ENCODE data around the gene BRICD5.
A peak's percentile ranks its signal among the peaks of the same experiment; 100 is the strongest.

BRICD5 gene

GRCh38 chr16:2179107-2179501 is 31.6 kb downstream of the BRICD5 start:
- no peak for DNase-seq

DNA sequence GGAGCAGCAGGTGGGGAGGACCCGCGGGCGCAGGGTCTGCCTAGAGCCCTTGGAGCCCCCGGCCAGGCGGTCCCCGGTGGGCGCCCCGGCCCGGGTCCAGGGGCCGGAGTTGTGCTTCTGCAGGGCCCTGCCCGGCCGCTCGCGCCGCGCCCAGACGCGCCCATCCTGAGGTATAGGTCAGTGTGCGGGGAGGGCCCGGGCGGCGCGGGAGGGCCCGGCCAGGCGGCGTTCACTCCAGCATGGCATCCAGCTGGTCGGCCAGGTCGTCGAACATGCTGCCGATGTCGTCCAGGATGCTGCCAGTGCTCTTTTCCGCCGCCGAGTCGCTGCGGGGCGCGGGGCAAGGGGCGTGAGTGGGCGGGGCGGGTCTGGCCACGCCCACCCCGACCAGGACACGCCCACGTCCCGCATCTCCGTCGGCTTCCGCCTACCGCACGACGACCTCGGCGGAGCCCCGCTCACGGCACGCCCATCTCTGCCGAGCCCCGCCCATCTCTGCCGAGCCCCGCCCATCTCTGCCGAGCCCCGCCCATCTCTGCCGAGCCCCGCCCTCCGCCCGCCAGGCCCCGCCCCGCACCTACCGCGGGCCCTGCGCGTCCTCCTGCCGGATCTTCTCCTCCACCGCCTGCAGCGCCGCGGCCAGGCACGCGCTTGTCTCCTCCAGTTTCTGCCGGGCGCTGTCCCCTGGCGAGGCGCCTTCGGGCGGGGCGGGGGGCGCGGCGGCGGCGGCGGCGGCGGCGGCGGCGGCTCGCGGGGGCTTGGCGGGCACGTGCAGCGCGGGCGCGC is 32.1 kb downstream of the BRICD5 start:
- DNase-seq = peak; percentile 46

DNA sequence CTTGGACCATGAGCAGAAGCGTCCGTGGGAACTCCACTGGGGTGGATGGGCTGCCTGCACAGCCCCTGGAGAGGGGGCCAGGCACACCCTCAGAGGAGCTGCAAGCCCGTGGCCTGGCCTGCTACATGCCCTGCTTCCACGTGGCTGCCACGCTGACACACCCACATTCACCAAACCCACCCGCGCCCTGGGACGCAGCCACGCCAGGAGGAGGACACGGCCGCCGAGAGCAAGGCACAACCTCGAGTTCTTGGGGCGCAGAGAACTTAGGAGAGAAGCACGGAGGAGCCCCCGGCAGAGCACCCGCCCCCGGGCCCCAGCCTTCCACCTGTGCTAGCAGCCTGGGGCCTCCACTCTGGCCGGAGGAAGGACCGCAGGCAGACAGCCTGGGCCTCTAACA is 33.1 kb downstream of the BRICD5 start:
- no peak for DNase-seq

- DNase-seq = no peak
These were observed 33.6 kb downstream of the BRICD5 start for GRCh38 chr16:2177101-2177500.

GRCh38 chr16:2176047-2176446 is 34.6 kb downstream of the BRICD5 start:
- DNase-seq = no peak

DNA sequence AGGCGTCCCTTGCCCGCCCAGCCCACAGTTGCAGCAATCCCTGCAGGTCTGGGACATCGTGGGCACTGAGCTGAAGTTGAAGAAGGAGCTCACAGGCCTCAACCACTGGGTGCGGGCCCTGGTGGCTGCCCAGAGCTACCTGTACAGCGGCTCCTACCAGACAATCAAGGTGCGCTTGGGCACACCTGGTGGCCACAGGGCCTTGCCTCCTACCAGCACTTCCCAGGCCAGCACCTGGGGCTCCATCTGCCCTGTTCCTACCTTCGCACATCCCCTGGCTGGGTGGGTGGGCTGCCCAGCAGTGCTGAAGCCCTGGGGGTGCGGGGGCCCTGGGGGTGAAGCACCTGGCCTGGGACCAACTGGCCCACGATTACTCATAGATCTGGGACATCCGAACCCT is 35.2 kb downstream of the BRICD5 start:
- no peak for DNase-seq

GRCh38 chr16:2174396-2175131 is 36.1 kb downstream of the BRICD5 start:
- DNase-seq = no peak

- DNase-seq = no peak
These were observed 36.7 kb downstream of the BRICD5 start for GRCh38 chr16:2173916-2174315.

DNA sequence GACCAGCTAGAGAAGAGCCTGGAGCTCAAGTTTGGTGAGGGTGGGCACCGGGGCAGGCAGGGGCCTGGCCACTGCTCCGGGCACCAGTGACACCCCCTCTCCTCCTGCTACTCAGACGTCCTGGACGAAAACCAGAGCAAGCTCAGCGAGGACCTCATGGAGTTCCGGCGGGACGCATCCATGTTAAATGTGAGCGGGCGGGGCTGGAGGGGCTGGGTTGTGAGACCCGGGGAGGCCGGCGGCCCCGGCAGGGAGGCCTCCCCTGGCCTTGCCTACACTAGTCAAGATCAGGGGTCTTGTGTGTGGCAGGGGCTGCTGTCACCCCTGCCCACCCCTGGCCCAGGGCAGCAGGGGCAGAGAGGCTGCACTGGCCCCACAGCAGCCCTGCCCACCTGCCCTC is 37.3 kb downstream of the BRICD5 start:
- no peak for DNase-seq

- no peak for DNase-seq
These were observed 37.9 kb downstream of the BRICD5 start for GRCh38 chr16:2172688-2173335.

DNA sequence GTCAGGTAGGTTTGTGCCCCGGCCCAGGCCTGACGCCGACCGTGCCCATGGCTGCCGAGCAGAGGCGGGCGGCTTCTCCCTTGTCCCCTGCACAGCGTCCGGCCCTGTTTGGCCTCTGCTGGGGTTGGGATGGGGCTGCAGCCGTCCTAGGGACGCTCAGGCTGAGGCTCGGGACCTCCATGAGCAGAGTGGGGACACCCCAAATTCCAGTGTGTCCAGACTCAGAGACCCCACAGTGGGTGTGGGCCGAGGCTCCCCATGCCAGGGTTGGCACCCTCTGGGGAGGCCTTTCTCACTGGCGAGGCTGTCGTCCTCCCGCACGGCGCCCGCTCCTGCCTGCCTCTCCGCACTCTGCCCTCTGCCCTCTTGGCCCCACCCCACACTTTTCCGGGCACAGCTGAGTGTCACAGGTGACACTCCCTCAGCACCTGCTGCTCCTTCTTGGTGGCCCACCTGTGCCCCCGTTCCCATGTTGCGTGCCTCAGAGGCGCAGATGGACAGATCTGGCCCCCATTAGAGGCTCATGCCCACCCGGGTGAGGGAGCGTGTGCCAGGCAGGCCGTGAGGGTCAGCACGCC is 39.0 kb downstream of the BRICD5 start:
- DNase-seq = no peak

DNA sequence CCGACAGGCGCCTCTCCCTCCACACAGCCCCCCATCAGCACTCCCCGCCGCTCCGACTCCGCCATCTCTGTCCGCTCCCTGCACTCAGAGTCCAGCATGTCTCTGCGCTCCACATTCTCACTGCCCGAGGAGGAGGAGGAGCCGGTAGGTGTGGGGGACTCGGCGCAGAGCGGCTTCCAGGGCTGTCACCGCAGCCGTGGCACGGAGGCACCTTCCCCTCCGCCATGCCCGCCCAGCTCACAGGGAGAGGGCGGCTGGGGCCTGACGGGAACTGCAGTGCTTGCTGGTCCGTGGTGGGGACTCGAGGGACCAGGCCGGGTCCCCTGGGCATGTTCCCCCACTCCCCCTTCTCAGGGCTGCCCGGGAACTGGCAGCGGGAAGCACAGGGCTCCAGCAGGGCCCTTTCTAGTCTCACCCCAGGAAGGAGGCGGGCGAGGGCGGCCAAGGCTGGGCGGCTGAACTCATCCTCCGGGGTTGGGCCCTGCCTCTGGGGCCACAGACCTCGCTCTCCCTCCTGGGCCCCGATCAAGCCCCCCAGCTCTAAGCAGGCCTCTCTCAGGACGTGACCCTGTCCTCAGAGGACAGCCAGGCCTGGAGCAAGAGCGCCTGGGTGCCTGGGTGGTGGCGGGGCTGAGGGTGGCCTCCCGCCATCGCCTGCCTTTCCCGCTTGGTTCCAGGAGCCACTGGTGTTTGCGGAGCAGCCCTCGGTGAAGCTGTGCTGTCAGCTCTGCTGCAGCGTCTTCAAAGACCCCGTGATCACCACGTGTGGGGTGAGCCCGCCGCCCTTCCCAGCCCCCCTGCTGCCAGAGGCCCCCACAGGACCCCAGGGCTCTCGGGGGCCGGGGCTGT is 39.9 kb downstream of the BRICD5 start:
- no peak for DNase-seq

DNA sequence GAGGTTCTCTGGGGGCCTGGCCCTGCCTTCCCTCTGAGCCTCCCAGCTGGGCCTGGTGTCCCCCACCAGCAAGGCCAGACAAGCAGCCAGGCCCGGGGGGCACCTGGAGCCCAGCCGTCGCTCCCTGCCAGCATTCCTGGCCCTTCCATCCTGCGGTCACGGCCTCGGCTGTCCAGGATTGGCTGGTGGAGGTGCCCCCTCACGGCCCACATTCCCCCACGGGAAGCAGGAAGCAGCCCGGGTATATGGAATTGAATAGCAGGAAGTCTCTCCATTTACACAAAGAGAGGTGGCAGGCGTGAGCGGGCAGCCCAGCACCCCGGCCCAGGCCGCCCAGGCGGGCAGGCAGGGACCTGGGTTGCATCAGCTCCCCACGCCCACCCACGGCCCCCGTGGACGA is 40.6 kb downstream of the BRICD5 start:
- no peak for DNase-seq

GRCh38 chr16:2167068-2167638 is 43.5 kb downstream of the BRICD5 start:
- no peak for DNase-seq

DNA sequence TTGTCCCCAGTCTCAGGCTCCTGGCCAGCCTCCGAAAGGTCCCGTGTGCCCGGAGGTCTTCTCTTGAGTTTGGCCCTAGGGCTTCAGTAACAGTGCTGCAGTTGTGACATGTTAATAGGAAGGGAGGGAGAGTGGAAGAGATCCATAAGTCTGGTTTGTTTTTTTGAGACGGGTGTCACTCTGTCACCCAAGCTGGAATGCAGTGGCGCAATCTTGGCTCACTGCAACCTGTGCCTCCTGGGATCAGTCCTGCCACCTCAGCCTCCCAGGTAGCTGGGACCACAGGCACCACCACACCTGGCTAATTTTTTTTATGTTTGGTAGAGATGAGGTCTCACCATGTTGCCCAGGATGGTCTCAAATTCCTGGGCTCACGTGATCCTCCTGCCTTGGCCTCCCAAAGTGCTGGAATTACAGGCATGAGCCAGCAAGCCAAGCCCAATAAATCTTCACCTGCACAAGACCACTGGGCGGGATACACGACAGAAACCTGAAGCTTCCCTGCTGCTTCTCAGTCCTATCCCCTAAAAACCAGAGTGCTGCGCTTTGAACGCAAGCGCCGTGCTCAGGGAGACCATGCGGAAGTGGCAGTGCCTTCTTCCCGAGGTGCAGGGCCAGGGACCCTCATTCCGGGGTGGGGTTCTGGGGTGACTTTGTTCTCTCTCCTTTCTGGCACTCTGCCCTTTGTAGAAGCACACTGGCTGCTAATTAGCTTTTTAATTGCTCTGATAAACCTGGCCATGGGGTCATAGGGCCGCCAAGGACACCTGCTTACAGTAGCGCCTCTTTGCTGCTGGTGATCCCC is 44.2 kb downstream of the BRICD5 start:
- no peak for DNase-seq

- no peak for DNase-seq
These were observed 44.8 kb downstream of the BRICD5 start for GRCh38 chr16:2165861-2166260.

GRCh38 chr16:2163211-2163881 is 47.3 kb downstream of the BRICD5 start:
- no peak for DNase-seq

DNA sequence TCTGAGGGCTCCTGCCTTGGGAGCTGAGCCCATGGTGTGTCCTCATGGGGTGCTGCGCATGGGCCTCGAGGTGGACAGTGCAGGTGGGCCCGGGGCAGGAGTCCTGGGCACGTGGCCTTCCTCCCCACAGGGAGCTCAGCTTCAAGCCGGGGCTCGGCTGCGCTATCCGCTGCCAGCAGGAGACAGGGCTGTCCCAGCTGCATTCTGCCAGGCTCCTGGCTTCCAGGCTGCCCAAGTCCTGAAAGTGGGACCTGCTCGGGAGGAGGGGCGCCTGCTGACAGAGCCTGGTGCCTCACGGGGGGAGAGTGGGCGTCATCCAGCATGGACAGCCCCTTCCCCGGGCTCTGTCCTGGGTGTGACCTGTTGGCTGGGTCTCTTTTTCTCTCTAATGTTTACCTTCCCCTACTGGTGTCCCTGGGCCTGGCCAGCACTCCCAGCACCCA is 48.0 kb downstream of the BRICD5 start:
- no peak for DNase-seq

DNA sequence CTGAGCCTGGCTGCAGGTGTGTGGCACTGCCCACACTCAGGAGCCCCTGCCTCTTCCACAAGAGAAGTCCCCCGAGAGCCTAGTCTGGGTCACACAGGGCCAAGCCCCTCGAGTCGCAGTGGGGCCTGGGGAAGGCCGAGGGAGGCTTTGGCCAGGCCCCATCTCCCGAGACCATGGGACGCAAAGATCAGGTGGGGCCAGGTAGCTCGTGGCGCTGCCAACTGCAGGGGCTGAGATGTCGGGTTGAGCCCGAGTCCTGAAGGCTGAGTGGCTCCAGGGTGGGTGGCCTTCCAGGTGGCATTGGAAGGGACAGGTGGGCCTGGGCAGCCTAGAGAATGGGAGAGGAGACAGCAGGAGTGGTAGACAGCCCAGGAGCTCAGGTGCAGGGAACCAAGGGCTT is 48.8 kb downstream of the BRICD5 start:
- no peak for DNase-seq

DNA sequence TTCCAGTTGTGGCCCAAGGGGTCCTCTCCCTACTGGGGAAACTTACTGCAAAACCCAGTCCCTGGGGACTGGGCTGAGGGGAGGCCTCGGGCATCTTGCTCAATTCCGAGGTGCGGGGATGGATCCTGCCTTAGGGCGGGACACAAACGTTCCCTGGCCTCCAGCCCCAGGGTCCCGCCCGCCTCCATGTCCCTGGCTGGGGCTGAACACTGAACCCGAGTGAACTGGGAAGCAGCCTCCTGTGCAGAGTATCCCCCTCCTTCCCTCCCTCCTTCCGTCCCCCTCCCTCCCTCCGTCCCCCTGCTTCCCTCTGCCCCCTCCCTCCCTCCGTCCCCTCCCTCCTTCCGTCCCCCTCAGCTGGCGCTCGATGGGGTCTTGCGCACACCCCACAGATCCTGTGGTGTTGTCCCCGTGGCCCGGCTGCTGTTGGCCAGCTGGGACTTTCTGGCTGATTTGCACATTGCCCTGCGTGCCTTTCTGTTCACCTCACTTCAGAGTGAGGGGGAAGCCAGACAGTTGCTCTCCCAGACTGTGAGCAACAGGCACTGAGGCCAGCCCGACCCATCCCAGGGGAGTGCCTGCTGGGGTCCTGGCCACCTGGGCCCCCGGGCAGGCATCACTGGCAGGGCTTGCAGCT is 49.6 kb downstream of the BRICD5 start:
- DNase-seq = peak; percentile 19

Measured in fibroblast of skin of right quadriceps (primary cell).